Upper lobe of left lung (tissue), 6 donors: Measurements from ENCODE around the gene PACS2. TPM values are rescaled to one million over a fixed set of nuclear protein-coding genes. Genes with fewer than 3 reads are reported as not detected.

ENCODE experiments used
- ATAC-seq, 2 donors: fragments of 200-7000 bp; cut with Tn5 transposase; one replicate each; pipeline ENCODE4 v1.9.1; 2022; ENCODE audit warnings: mild to moderate bottlenecking in 2 of 2, moderate library complexity in 2 of 2; ENCODE audit not compliant: low FRiP score in 2 of 2
- DNase-seq, 2 donors: peaks; one replicate each; pipeline ENCODE4 v3.0.0-alpha.2; 2019 to 2020
- H3K27ac ChIP-seq, 4 donors: fragments of 200-600 bp; sonication (generic); one replicate each; pipeline ENCODE4 v1.5.1; 2016 to 2019
- H3K27me3 ChIP-seq, 4 donors: fragments of 200-600 bp; sonication (generic); one replicate each; pipeline ENCODE4 v1.5.1; 2017 to 2019
- H3K36me3 ChIP-seq, 4 donors: fragments of 200-600 bp; sonication (generic); one replicate each; pipeline ENCODE4 v1.5.1; 2016 to 2019
- H3K4me1 ChIP-seq, 4 donors: fragments of 200-600 bp; sonication (generic); one replicate each; pipeline ENCODE4 v1.5.1; 2018 to 2019
- H3K4me3 ChIP-seq, 4 donors: fragments of 200-600 bp; sonication (generic); one replicate each; pipeline ENCODE4 v1.5.1; 2017 to 2019; ENCODE audit warnings: mild to moderate bottlenecking in 2 of 4, moderate library complexity in 1 of 4
- H3K9me3 ChIP-seq, 4 donors: fragments of 200-600 bp; sonication (generic); one replicate each; pipeline ENCODE4 v1.5.1; 2018 to 2019
- CTCF ChIP-seq, 6 experiments: fragments of 450-650 bp in 4 of 6; fragments of 200-600 bp in 2 of 6; sonication (generic) in 2 of 6; IDR thresholded peaks; one replicate each; pipeline ENCODE4 v1.5.1; 2016 to 2019; ENCODE audit warnings: antibody characterized with exemption in 6 of 6
- EP300 ChIP-seq, 4 donors: sonication (generic); formaldehyde crosslinking; IDR thresholded peaks; one replicate each; pipeline ENCODE4 v1.5.1; 2017; ENCODE audit warnings: antibody characterized with exemption in 4 of 4, control low read depth in 2 of 4
- POLR2A ChIP-seq, 4 donors: fragments of 450-650 bp; IDR thresholded peaks; one replicate each; pipeline ENCODE4 v1.5.1; 2016 to 2017; ENCODE audit warnings: antibody characterized with exemption in 4 of 4, mild to moderate bottlenecking in 2 of 4
- POLR2AphosphoS5 ChIP-seq, 2 donors: sonication (generic); formaldehyde crosslinking; IDR thresholded peaks; one replicate each; pipeline ENCODE4 v1.5.1; 2017; ENCODE audit warnings: antibody characterized with exemption in 2 of 2
- WGBS, 2 donors: methylation state at CpG; one replicate each; pipeline ENCODE4 v1.1.5; 2017 to 2018; 5-methylcytosine and 5-hydroxymethylcytosine counted together
- total RNA-seq, 6 donors: library from RNA; depleted of rRNA in 4 of 6; stranded (reverse); fragments of >200 nt in 4 of 6; gene quantifications; one replicate each; pipeline versions ENCODE4 v1.1.0 to v1.2.1, GENCODE V29; 2016 to 2021
- donor health status: DM: no; HTN: no; CAD: no; lungs with moderate emphysema.
- donor health status: DM: no; HTN: yes; CAD: no; lungs with severe emphysema.

Gene PACS2
- total RNA-seq, 6 donors from 2014 or later: 53.4 to 204 (median 86.5) TPM

GRCh38 chr14:105331575-105332349, 17.2 kb downstream of the PACS2 start:
- ATAC-seq (no peak), DNase-seq (no peak)
- Histone ChIP-seq H3K4me3 (no peak overlapping the region), H3K4me1 (peaks cover 23 to 68% (median 38%) of the 10 kb centered on the region in 4 donors), H3K9me3 (no peaks in the 10 kb centered on the region), H3K27ac (peak overlapping the region in 2 of 4 donors; percentile 68 to 74), H3K27me3 (no peaks in the 10 kb centered on the region), H3K36me3 (no peaks in the 10 kb centered on the region)
- TF ChIP-seq CTCF (IDR thresholded peaks at IDR 0.05) (no peak), POLR2AphosphoS5 (IDR thresholded peaks at IDR 0.05) (no peak), POLR2A (IDR thresholded peaks at IDR 0.05) (no peak), EP300 (IDR thresholded peaks at IDR 0.05) (no peak)
- WGBS, 2 donors: 58 to 74% methylated on average over 7 to 8 of the region's 8 CpGs

- H3K4me1 ChIP-seq: peaks cover 24 to 70% (median 39%) of the 10 kb centered on the region in 4 donors
- WGBS, 2 donors: 79 to 87% methylated on average over 3 to 10 of the region's 11 CpGs
These were observed 17.9 kb downstream of the PACS2 start for GRCh38 chr14:105332350-105332874.

GRCh38 chr14:105333020-105333490, 18.5 kb downstream of the PACS2 start:
- no peak overlapping the region for H3K27ac ChIP-seq
- no peaks in the 10 kb centered on the region for H3K36me3 ChIP-seq
- H3K4me1 ChIP-seq: peaks cover 30 to 73% (median 45%) of the 10 kb centered on the region in 4 donors
- DNase-seq: peak in 1 of 2 donors; percentile 72
- no peaks in the 10 kb centered on the region for H3K27me3 ChIP-seq
- ATAC-seq: no peak
- no peaks in the 10 kb centered on the region for H3K9me3 ChIP-seq
- no peak overlapping the region for H3K4me3 ChIP-seq
- no peak for TF ChIP-seq EP300 (IDR thresholded peaks at IDR 0.05)
- TF ChIP-seq POLR2AphosphoS5 (IDR thresholded peaks at IDR 0.05): no peak
- TF ChIP-seq CTCF (IDR thresholded peaks at IDR 0.05): no peak
- no peak for TF ChIP-seq POLR2A (IDR thresholded peaks at IDR 0.05)
- 87 to 91% methylated on average over 6 to 11 of the region's 15 CpGs for WGBS, 2 donors

More at GRCh38 chr14:105332350-105332874, 17.9 kb downstream of the PACS2 start:
- H3K27ac ChIP-seq: peak overlapping the region in 1 of 4 donors; percentile 68
- H3K36me3 ChIP-seq: no peaks in the 10 kb centered on the region
- TF ChIP-seq POLR2A (IDR thresholded peaks at IDR 0.05) (no peak), CTCF (IDR thresholded peaks at IDR 0.05) (no peak), EP300 (IDR thresholded peaks at IDR 0.05) (no peak), POLR2AphosphoS5 (IDR thresholded peaks at IDR 0.05) (no peak)
- no peaks in the 10 kb centered on the region for H3K27me3 ChIP-seq
- DNase-seq (peak in 1 of 2 donors; percentile 40), ATAC-seq (no peak)
- no peak overlapping the region for H3K4me3 ChIP-seq
- no peaks in the 10 kb centered on the region for H3K9me3 ChIP-seq

GRCh38 chr14:105333613-105334364, 19.2 kb downstream of the PACS2 start:
- no peaks in the 10 kb centered on the region for H3K36me3 ChIP-seq
- 73 to 86% methylated on average over 3 to 16 of the region's 18 CpGs for WGBS, 2 donors
- DNase-seq (peak in 1 of 2 donors; percentile 71), ATAC-seq (no peak)
- H3K27me3 ChIP-seq: no peaks in the 10 kb centered on the region
- no peak overlapping the region for H3K4me3 ChIP-seq
- H3K9me3 ChIP-seq: no peaks in the 10 kb centered on the region
- TF ChIP-seq EP300 (IDR thresholded peaks at IDR 0.05): no peak
- TF ChIP-seq CTCF (IDR thresholded peaks at IDR 0.05): no peak
- no peak for TF ChIP-seq POLR2A (IDR thresholded peaks at IDR 0.05)
- TF ChIP-seq POLR2AphosphoS5 (IDR thresholded peaks at IDR 0.05): no peak
- peaks cover 33 to 71% (median 44%) of the 10 kb centered on the region in 4 donors for H3K4me1 ChIP-seq
- H3K27ac ChIP-seq: no peak overlapping the region
